ENCODE measurements around the gene P2RY6.

The P2RY6 gene

GRCh38 chr11:73337846-73338245 is 65.7 kb downstream of the P2RY6 start:
- DNase-seq (ENCODE audit: low read depth) = no peak

GRCh38 chr11:73338279-73338678 is 66.1 kb downstream of the P2RY6 start:
- DNase-seq (ENCODE audit: low read depth) = no peak

GRCh38 chr11:73340164-73340563 is 68.0 kb downstream of the P2RY6 start:
- no peak for DNase-seq (ENCODE audit: low read depth)

GRCh38 chr11:73342633-73343032 is 70.5 kb downstream of the P2RY6 start:
- no peak for DNase-seq (ENCODE audit: low read depth)

GRCh38 chr11:73343076-73343873 is 71.1 kb downstream of the P2RY6 start:
- DNase-seq (ENCODE audit: low read depth) = no peak

GRCh38 chr11:73344191-73344607 is 72.1 kb downstream of the P2RY6 start:
- no peak for DNase-seq (ENCODE audit: low read depth)

- no peak for DNase-seq (ENCODE audit: low read depth)
Measured at GRCh38 chr11:73345481-73346160, 73.5 kb downstream of the P2RY6 start.

GRCh38 chr11:73346186-73346935 is 74.2 kb downstream of the P2RY6 start:
- no peak for DNase-seq (ENCODE audit: low read depth)

GRCh38 chr11:73347067-73347466 is 74.9 kb downstream of the P2RY6 start:
- no peak for DNase-seq (ENCODE audit: low read depth)
